DOHH2 (cell line): ENCODE results near the gene VPS26A.

Source experiments
- H3F3A ChIP-seq: fragments of 200-600 bp; sonication (generic), shearing (Covaris generic); 2 replicates; pipeline ENCODE4 v1.6.0; 2016; ENCODE audit warnings: antibody characterized with exemption, mild to moderate bottlenecking; ENCODE audit not compliant: control insufficient read depth, insufficient read depth
- H3K27ac ChIP-seq: fragments of 200-600 bp; sonication (generic); 2 replicates; pipeline ENCODE4 v1.5.1; 2014; ENCODE audit warnings: low read depth, mild to moderate bottlenecking, low read length, moderate library complexity
- H3K27me3 ChIP-seq: fragments of 200-600 bp; sonication (generic); 2 replicates; pipeline ENCODE4 v1.6.1; 2014; ENCODE audit warnings: mild to moderate bottlenecking, low read length, mixed read lengths; ENCODE audit not compliant: control insufficient read depth
- H3K36me3 ChIP-seq: fragments of 200-600 bp; sonication (generic); 2 replicates; pipeline ENCODE4 v1.6.1; 2014; ENCODE audit warnings: mild to moderate bottlenecking, low read length, moderate library complexity, mixed read lengths; ENCODE audit not compliant: control insufficient read depth
- H3K4me1 ChIP-seq: fragments of 200-600 bp; sonication (generic); 2 replicates; pipeline ENCODE4 v1.6.1; 2014; ENCODE audit warnings: mild to moderate bottlenecking, low read length, mixed read lengths; ENCODE audit not compliant: control insufficient read depth
- H3K4me2 ChIP-seq: fragments of 200-600 bp; sonication (generic); 2 replicates; pipeline ENCODE4 v1.6.0; 2014; ENCODE audit warnings: mild to moderate bottlenecking, low read length, moderate library complexity
- H3K4me3 ChIP-seq: fragments of 200-600 bp; sonication (generic); 2 replicates; pipeline ENCODE4 v1.5.1; 2014; ENCODE audit warnings: mild to moderate bottlenecking, low read length, mixed read lengths
- H3K79me2 ChIP-seq: fragments of 200-600 bp; sonication (generic); 2 replicates; pipeline ENCODE4 v1.6.1; 2014; ENCODE audit warnings: mild to moderate bottlenecking, low read length, mixed read lengths; ENCODE audit not compliant: control insufficient read depth
- H3K9me2 ChIP-seq: fragments of 200-600 bp; sonication (generic); replicated peaks from 2 replicates; pipeline ENCODE4 v1.6.1; 2014; ENCODE audit warnings: mild to moderate bottlenecking, low read length, mixed read lengths; ENCODE audit not compliant: control insufficient read depth
- H3K9me3 ChIP-seq: fragments of 200-600 bp; sonication (generic); 2 replicates; pipeline ENCODE4 v1.6.1; 2014; ENCODE audit warnings: antibody characterized with exemption, low read length, mixed read lengths; ENCODE audit not compliant: control insufficient read depth, insufficient read depth
- H4K20me1 ChIP-seq: fragments of 200-600 bp; sonication (generic); 2 replicates; pipeline ENCODE4 v1.6.0; 2014; ENCODE audit warnings: low read depth, mild to moderate bottlenecking, antibody characterized with exemption, low read length, moderate library complexity; ENCODE audit not compliant: control insufficient read depth, insufficient read depth
- CTCF ChIP-seq: fragments of 200-600 bp; sonication (generic); IDR thresholded peaks from one replicate; pipeline ENCODE4 v1.5.1; 2014; ENCODE audit warnings: antibody characterized with exemption, mild to moderate bottlenecking, low read depth, low read length; ENCODE audit not compliant: poor library complexity, severe bottlenecking
- EZH2phosphoT487 ChIP-seq: fragments of 200-600 bp; sonication (generic); IDR thresholded peaks from 2 replicates; pipeline ENCODE4 v1.6.1; 2017; ENCODE audit warnings: borderline replicate concordance, mild to moderate bottlenecking, antibody characterized with exemption, low read length, moderate library complexity, mixed read lengths

VPS26A gene

GRCh38 chr10:69208761-69209160 lies 84.8 kb downstream of the VPS26A start:
- H3F3A ChIP-seq, result no peaks in the 10 kb centered on the region
- H3K4me2 ChIP-seq, result no peak overlapping the region
- H3K27me3 ChIP-seq, result no peaks in the 10 kb centered on the region
- peaks cover 47% of the 10 kb centered on the region for H3K36me3 ChIP-seq
- no peak overlapping the region for H3K27ac ChIP-seq
- no peak for TF ChIP-seq CTCF
- no peak for TF ChIP-seq EZH2phosphoT487
- H3K79me2 ChIP-seq, result no peaks in the 10 kb centered on the region
- H3K4me1 ChIP-seq, result no peaks in the 10 kb centered on the region
- H3K9me2 ChIP-seq, result no peaks in the 10 kb centered on the region
- H3K9me3 ChIP-seq, result no peaks in the 10 kb centered on the region
- no peaks in the 10 kb centered on the region for H4K20me1 ChIP-seq
- H3K4me3 ChIP-seq, result no peak overlapping the region

- H3K4me1 ChIP-seq, result no peaks in the 10 kb centered on the region
- H3K4me2 ChIP-seq, result no peak overlapping the region
- H3K9me3 ChIP-seq, result no peaks in the 10 kb centered on the region
- H3K4me3 ChIP-seq, result no peak overlapping the region
- H3K36me3 ChIP-seq, result peaks cover 36% of the 10 kb centered on the region
- no peaks in the 10 kb centered on the region for H4K20me1 ChIP-seq
- TF ChIP-seq EZH2phosphoT487, result no peak
- no peak for TF ChIP-seq CTCF
- H3K79me2 ChIP-seq, result no peaks in the 10 kb centered on the region
- peaks cover 5% of the 10 kb centered on the region; the same call in 1 of the 2 replicates for H3K27me3 ChIP-seq
- no peaks in the 10 kb centered on the region for H3K9me2 ChIP-seq
- no peak overlapping the region for H3K27ac ChIP-seq
- no peaks in the 10 kb centered on the region for H3F3A ChIP-seq
Measured at GRCh38 chr10:69209787-69210484, 86.0 kb downstream of the VPS26A start.

- Histone ChIP-seq H3K4me3 (no peak overlapping the region), H3K4me2 (no peak overlapping the region), H3K9me3 (no peaks in the 10 kb centered on the region), H3K9me2 (no peaks in the 10 kb centered on the region), H3K36me3 (peaks cover 27% of the 10 kb centered on the region), H3K4me1 (no peaks in the 10 kb centered on the region), H3K79me2 (no peaks in the 10 kb centered on the region), H4K20me1 (no peaks in the 10 kb centered on the region), H3K27me3 (peaks cover 12% of the 10 kb centered on the region), H3F3A (no peaks in the 10 kb centered on the region), H3K27ac (no peak overlapping the region)
- no peak for TF ChIP-seq EZH2phosphoT487
Measured at GRCh38 chr10:69211104-69211503, 87.1 kb downstream of the VPS26A start.

DNA sequence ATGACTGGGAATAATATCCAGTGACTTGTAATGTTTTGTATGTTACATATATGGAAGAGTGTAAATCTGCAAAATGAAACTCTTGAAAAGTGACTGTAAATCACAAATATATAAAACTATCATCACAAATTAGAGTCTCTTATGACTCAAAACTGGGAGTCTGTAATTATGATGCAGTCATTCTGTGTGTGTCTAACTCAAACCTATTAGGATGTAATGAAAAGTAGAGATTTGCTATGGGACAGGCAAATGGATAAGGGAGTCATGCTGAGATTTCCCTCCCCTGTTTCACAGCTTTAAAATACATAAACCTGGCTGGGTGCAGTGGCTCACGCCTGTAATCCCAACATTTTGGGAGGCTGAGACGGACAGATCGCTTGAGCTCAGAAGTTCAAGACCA lies 87.5 kb downstream of the VPS26A start:
- Histone ChIP-seq H3K4me1 (no peaks in the 10 kb centered on the region), H3K27me3 (peaks cover 17% of the 10 kb centered on the region)

More for the DNA sequence above, 87.5 kb downstream of the VPS26A start:
- no peak overlapping the region for H3K4me3 ChIP-seq
- peaks cover 23% of the 10 kb centered on the region for H3K36me3 ChIP-seq
- H3K27ac ChIP-seq, result no peak overlapping the region
- H3F3A ChIP-seq, result no peaks in the 10 kb centered on the region
- no peak for TF ChIP-seq CTCF
- no peak for TF ChIP-seq EZH2phosphoT487
- no peaks in the 10 kb centered on the region for H3K9me2 ChIP-seq
- no peak overlapping the region for H3K4me2 ChIP-seq
- no peaks in the 10 kb centered on the region for H3K9me3 ChIP-seq
- H3K79me2 ChIP-seq, result no peaks in the 10 kb centered on the region
- H4K20me1 ChIP-seq, result no peaks in the 10 kb centered on the region
